HG02571 (cell line): Measurements from ENCODE around the gene ZFYVE21.

Experiments
- ATAC-seq: cut with Tn5 transposase; IDR thresholded peaks from one replicate; pipeline ENCODE4 v1.9.1; 2021; ENCODE audit warnings: mild to moderate bottlenecking, moderate library complexity; ENCODE audit not compliant: unreplicated experiment

Gene ZFYVE21

GRCh38 chr14:103704708-103705107 lies 10.9 kb upstream of the ZFYVE21 start:
- no peak for ATAC-seq

- no peak for ATAC-seq
These were observed 10.5 kb upstream of the ZFYVE21 start for GRCh38 chr14:103705118-103705503.

GRCh38 chr14:103705504-103706284 lies 9.9 kb upstream of the ZFYVE21 start:
- ATAC-seq = no peak

- no peak for ATAC-seq
These were observed 8.9 kb upstream of the ZFYVE21 start for GRCh38 chr14:103706551-103707328.

GRCh38 chr14:103707329-103708263 lies 8.0 kb upstream of the ZFYVE21 start:
- no peak for ATAC-seq

DNA sequence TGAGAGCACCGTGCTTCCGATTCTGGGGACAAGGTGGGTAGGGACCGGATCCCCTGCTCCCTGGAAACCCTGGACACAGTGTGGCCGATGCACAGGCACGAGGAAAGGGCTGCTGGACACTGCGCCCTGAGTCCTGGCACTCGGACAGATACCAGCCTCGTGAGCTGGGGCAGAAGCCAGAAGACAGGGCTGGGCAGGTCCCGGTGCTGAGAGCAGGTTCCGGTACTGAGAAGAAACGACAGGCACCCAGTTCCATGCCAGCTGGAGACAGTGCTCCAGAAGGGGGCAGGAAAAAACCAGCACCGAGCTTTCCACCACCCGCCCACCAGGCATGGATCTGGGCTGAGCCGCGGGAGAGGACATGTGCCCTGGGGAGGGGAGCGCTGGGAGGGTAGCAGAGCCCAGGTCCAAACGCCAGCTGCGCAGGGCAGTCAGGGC lies 6.8 kb upstream of the ZFYVE21 start:
- ATAC-seq = no peak

DNA sequence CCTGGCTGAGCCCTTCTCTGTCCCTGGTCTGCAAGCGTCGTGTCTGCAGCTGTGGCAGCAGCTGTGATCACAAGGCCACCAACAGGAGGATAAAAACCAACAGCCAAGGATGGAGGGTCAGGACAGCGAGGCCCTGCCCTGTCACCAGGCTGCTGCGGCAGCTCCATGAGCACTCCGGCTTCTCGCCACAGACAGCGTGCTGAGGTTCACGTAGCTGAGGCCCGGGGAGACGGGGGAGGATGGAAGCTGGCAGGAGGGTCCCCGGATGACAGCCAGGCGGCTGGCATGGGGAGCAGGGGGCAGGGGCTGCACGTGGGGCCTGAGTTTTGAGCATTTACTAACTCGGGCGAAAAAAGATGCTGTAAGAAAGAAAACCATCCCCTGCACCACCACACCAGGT lies 5.8 kb upstream of the ZFYVE21 start:
- ATAC-seq = no peak

- no peak for ATAC-seq
These were observed 4.7 kb upstream of the ZFYVE21 start for GRCh38 chr14:103710771-103711377.

DNA sequence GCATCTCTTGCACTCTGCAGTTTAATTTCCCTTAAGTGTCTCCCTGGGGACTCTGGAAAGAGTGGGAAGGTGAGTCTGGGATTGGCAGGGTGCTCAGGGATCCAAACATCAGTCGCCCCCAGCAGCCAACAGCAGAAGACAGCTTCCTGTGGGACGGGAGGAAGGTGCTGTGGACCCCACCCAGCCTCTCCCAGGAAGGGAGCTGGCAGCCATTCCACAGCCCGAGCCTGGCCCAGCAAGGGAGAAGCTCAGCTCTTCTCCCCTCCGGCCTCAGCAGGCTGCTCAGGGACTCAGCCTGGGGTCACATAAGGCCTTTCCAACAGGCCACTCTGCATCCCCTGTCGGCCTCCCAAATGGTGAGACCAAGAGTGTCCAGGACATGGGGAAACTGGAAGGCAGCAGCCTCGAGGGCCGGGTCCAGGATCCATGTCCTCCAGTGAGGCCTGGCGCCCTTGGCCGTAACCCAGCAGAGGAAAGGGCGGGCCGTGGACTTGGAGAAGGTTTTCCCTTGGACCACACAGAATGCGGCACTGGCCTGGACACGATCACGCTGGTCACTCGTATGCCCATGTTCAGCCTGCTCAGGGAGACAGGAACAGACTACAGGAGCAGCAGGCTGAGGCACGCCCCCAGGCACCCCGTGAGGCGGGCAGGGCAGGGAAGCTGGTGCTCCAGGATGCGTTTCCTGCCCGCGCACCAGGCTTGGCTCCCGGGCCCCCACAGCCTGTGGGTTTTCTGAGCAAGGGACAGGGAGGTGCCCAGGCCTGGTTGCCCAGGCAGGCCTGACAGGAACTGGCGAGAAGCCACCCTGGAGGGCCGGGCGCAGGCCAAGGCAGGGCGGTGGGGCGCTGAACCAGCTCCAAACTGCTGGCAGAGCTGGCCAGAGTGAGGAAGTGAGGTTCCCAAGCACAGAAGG lies 3.8 kb upstream of the ZFYVE21 start:
- no peak for ATAC-seq

DNA sequence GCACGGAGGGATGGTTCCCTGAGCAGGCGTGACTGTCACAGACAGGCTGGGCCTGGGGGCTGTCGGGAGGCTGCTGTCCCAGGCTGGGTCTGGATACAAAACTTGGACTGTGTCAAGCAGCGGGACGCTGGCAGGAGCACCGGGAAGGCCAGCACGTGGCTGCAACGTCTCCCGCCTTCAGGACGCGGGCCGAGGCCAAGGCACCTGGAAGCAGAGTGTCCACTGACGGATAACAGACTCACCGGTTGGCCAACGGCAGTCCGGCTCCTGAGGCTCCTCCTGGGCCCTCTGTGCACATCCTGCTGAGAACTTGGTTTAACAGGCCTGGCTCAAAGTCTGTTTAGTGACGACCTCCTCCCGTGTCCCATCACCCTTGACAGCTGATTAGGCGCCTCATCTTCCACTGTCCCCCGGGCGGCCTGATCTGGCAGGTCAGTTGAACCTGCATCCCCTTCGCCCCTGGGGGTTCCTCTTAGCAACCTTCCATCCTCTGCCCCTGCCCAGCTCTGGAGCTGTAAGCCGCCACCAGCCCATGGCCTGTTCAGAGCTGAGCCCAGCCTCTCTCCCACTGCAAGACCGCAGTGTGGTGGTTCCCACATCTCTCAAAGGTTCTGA lies 2.9 kb upstream of the ZFYVE21 start:
- no peak for ATAC-seq

- ATAC-seq = no peak
These were observed 2.1 kb upstream of the ZFYVE21 start for GRCh38 chr14:103713304-103714062.

DNA sequence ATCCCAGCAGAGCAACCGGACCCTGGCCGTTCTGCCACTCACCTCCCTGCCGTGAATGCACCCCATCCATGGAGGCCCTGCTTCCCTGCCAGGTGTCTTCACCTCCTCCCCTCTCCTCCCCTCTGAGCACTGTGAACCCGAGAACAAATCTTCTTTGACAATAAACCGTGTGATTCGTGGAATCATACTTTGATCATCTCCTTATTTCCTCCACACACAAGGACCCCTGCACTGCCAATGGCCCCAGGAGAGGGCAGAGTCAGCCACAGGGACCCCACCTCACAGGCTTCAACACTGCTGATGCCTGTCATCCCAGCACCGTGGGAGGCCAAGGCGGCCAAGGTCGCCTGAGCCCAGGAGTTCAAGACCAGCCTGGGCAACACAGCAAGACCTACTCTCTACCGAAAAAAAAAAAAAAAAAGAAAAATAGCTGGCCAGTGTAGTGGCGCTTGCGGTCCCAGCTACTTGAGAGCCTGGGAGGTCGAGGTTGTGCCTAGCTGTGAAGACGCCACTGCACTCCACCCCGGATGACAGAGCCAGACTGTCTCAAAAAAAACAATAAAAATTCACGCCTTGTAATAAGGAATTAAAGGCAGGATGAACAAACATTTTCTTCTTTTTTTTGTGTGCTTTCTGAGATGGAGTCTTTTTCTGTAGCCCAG lies 1.4 kb upstream of the ZFYVE21 start:
- no peak for ATAC-seq

GRCh38 chr14:103716091-103716801 lies 636 bp downstream of the ZFYVE21 start:
- no peak for ATAC-seq

- no peak for ATAC-seq
These were observed 1.3 kb downstream of the ZFYVE21 start for GRCh38 chr14:103716899-103717411.

- no peak for ATAC-seq
These were observed 3.0 kb downstream of the ZFYVE21 start for GRCh38 chr14:103718572-103718971.

DNA sequence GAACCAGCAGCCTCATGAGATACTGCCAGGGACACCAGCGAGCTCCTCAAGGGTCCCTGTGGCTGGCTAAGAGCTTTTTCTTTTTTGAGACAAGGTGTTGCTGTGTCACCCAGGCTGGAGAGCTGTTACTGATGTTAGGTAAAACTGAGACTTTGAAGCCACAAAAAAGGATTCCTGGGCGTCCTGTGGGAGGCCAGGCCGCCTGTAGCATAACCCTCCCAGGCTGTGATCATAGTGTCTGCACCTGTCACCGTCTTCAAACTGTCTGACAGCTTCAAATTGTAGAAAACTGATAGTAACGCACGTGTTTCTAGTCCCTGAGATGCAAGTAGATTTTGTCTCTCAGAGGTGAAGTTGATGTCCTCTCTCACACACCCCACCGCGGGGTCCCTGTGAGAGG lies 4.1 kb downstream of the ZFYVE21 start:
- ATAC-seq = no peak
